Measurements from ENCODE around the gene HCRTR1.
"Not testable (repeated sequence)": the region's sequence is repeated elsewhere in the genome, so short reads cannot be mapped to it uniquely, and the experiment has no call there.

The HCRTR1 gene

DNA sequence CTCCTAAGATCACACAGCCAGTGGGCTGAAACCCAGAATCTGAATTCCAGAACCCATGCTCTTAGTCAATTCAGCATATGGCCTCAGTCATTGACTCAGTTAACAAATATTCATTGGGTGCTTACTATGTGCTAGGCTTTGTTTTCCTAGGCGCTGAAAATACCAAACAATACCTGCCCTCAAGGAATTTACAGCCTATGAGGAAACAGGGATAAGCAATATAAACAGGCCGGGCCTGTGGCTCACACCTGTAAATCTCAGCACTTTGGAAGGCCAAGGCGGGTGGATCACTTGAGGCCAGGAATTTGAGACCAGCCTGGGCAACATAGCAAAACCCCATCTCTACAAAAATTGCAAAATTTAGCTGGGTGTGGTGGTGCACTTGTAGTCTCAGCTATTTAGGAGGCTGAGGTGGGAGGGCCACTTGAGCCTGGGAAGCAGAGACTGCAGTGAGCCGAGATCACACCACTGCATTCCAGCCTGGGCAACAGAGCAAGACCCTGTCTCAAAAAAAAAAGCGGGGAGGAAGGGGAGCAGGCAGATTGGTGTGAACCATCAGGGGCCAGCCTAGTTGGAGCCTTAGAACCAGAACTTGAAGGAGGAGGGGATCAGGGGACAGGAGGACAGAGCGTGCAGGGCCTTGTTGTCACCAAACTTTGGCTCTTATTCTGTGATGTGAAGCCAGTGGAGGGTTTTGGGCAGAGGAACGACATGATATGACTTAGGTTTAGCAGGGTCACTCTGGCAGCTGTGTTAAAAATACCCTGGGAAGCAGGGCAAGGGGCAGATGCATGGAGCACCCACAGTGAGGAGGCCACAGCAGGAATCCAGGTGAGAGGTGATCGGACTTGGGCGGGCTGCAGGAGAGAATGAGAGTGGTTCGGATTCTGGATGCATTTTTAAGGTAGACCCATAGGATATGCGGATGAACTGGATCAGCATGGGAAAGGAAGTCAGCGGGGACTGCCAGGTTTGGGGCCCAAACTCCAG, 35.4 kb upstream of the HCRTR1 start:
- no peak for DNase-seq

- no peak for DNase-seq
These were observed 34.2 kb upstream of the HCRTR1 start for GRCh38 chr1:31583082-31583994.

DNA sequence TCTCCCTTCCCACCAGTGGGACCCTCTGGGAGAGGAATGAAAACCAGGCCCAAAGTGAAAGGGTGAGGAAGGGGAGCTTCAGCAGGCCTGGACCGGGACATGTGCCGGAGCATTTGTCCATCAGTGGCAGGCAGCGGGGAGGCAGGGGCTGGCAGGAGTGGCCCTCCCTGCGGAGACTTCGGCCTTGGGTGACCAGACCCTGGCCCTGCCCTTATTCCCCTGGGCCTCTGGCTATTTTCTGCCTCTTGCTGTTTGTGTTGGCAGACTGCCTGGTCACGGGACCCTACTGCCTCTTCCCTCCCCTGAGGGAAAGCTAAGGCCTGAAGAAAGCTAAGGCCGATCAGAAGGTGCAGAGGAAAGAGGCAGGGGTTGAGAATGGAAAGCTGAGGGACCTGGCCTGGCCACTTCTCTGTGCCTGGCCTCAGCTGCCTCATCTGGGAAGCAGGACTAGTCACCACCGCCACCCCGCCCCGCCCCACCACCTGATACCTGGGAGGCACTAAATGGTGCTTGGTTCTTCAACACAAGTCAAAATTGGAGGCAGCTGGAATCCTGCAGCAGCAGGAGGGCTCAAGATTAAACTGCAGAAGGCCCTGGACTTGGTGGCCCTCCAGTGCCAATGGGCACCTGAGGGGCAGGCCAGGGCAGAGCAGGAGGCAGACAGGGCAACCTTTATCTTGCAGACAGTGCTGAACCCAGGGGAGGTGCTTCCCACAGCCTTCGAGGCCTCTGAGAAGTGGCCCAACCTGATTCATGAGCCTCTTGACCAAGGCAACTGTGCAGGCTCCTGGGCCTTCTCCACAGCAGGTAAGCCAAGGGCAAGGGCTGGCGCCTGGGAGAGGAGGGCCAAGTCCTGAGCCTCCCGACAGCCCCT, 33.3 kb upstream of the HCRTR1 start:
- DNase-seq = no peak

- no peak for DNase-seq
These were observed 32.4 kb upstream of the HCRTR1 start for GRCh38 chr1:31584869-31585735.

GRCh38 chr1:31585736-31586365, 31.6 kb upstream of the HCRTR1 start:
- no peak for DNase-seq

GRCh38 chr1:31586376-31587327, 30.8 kb upstream of the HCRTR1 start:
- no peak for DNase-seq

DNA sequence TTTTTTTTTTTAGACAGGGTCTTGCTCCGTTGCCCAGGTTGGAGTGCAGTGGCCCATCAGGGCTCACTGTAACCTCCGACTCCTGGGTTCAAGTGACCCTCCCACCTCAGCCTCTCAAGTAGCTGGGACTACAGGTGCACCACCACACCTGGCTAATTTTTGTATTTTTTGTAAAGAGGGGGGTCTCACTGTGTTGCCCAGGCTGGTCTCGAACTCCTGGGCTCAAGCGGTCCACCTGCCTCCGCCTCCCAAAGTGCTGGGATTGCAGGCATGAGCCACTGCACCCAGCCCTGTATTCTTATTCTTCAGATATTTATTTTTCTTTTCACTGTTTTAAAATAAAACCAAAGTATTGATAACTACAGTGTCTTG, 30.2 kb upstream of the HCRTR1 start:
- DNase-seq = not testable (repeated sequence)

DNA sequence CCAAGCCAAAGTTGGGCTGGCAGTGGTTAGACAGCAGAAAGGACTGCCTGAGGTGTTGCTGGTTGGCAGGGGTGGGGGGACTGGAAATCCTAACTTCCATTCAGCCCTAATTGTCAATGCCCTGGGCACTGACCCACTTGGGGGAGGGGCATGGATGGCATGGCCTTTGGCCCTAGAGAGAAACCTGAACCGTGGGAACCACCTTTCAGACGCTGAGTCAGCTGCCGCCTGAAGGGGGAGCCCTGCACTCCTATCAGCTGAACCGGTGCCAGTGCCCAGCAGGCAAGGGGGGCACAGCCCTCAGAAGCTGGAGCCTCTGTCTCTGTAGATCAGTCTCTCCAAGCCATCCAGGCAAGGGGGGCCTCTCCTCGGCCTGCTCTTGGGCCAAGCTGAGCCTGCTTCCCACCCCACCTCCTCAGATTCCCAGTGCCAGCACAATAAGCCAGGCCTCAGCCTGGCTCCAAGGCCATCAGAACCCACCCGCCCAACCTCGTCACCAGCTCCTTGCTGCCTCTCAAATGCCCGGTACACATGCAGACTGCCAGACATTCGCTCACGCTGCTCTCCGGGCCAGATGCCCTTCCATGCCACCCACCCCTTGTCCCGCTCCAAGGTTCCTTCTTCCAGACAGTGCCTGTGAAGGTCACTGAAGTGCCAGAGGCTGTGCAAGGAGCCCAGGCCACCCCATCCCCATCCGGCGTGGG, 29.6 kb upstream of the HCRTR1 start:
- DNase-seq = no peak

DNA sequence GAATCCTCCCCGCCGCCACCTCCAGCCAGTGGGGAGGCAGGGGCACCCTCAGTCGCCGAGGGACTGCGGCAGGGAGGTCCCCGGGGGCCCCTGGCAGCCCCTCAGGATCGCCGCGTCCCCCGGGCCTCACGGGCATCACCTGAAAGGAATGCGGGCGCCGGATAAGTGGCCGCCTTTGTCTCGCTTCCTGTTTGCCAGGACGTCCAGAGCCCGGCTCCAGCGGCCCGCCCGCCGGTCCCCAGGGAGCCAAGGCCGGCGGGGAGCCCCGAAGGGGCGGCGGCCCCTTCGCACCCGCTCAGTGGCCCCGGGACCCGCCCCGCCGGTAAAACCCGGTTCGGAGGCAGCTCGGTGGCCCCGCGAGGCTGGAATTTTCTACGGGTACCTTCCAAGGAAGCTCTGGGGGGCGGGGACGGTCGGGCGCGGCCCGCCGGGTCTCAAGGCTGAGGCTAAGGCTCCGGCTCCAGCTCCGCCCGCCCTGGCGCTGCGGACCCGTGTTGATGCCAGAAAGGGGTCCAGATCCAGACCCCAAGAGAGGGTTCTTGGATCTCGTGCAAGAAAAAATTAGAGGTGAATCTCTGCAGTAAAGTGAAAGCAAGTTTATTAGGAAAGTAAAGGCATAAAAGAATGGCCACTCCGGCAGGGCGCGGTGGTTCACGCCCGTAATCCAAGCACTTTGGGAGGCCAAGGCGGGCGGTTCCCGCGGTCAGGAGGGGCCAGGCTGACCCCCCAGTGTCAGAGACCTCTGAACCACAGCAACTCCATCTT, 28.6 kb upstream of the HCRTR1 start:
- no peak for DNase-seq

GRCh38 chr1:31591425-31592093, 25.9 kb upstream of the HCRTR1 start:
- no peak for DNase-seq

DNA sequence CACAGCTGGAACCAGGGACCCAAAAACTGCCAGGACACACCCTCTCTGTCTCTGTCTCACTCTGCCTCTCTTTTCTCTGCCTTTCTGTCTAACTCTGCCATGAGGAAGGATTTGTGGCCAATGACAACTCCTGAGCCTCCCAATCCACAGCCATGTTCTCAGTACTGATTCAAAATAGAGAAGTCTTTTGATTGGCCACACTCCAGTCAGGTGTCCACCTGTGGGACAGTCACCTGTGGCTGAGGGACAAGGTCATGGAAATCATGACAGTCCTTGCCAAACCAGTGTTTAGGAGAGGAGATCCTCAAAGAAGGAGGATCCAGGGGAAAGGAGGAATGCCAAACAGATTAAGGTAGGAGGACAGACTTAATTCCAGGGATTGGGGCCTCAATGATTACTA, 25.4 kb upstream of the HCRTR1 start:
- DNase-seq = no peak

DNA sequence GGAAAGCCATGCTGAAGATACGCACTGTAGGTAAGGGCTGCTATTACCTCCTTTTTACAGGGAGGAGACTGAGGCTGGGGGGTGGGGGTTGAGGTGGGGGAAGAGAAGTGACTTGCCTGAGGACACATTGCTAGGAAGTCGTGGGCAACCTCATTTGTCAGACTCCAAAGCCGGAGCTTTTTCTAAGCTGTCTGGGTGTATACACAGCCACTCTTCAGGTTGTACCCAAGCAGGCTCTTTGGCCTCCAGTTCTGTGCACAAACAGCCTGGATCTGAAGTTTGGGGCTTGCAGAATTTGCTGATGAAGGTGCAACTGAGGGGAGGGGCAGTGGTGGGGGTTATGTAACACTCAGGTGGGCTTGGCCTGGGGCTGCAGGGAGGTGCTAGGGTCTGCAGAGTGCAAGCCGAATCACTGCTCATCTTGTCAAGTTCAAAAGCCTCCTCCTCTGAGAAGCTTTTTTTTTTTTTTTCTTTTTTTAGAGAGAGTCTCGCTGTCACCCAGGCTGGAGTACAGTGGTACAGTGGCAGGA, 24.3 kb upstream of the HCRTR1 start:
- DNase-seq = no peak

GRCh38 chr1:31593770-31594632, 23.5 kb upstream of the HCRTR1 start:
- DNase-seq = no peak

DNA sequence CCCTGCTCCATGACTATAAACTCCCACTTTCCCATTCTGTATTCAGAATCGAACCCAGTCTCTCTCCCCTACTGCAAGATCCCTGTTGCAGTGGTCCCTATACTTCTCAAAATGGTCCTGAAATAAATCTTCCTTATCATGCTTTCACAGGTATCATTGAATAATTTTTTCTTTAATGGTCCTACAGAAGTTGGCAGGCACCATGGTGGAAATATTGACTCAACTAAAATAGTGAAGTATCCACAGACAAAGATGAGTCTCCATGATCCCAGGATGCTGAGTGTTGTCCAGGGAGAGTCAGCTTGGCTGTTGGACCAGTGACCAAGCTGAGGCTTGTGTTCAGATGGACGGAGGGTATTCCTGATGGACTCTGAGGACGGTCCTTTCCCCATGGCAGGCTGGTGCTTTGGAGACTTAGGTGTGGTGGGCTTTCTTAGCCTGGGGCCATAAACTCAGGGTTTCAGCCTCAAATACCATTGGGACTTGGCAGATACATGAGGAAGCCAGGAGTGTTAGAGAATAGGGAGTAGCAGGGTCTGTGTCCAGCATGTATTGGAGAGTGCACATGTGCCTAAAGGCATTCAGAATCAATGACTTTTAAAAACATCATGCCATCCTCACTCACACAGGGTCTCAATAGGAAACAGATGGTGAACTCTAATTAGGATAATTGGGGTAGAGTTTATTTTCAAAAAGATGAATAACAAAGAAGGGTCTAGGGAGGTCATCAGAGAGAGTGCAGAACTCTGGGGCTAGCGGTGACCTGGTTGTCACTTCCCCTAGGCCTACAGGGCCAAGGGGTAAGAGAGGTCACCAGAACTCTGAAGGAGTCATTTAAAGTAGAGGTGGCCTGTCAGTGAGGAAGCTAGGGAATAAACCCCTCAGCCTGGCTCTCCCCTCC, 21.4 kb upstream of the HCRTR1 start:
- DNase-seq = no peak

- no peak for DNase-seq
These were observed 20.8 kb upstream of the HCRTR1 start for GRCh38 chr1:31596737-31597097.

- DNase-seq = no peak
These were observed 18.5 kb upstream of the HCRTR1 start for GRCh38 chr1:31598980-31599379.

Data from NCI-H2081 treated with DMSO at 0.1 percent for 48 hours (cell line).